IPS-15b (cell line): Measurements from ENCODE around the gene POLH.
"Not testable (repeated sequence)": the region's sequence is repeated elsewhere in the genome, so short reads cannot be mapped to it uniquely, and the experiment has no call there.

Experiments used
- H3K27me3 ChIP-seq: one replicate; pipeline ENCODE4 v1.6.1; 2013; ENCODE audit warnings: low read length; ENCODE audit not compliant: control insufficient read depth, insufficient read depth
- H3K36me3 ChIP-seq: one replicate; pipeline ENCODE4 v1.6.1; 2013; ENCODE audit warnings: low read length; ENCODE audit not compliant: control insufficient read depth, insufficient read depth
- H3K4me1 ChIP-seq: one replicate; pipeline ENCODE4 v1.6.1; 2013; ENCODE audit warnings: mild to moderate bottlenecking, low read length; ENCODE audit not compliant: control insufficient read depth, insufficient read depth
- H3K4me3 ChIP-seq: one replicate; pipeline ENCODE4 v1.5.1; 2013; ENCODE audit warnings: low read depth, low read length
- H3K9ac ChIP-seq: one replicate; pipeline ENCODE4 v1.6.1; 2013; ENCODE audit warnings: low read depth, mild to moderate bottlenecking, low read length
- H3K9me3 ChIP-seq: one replicate; pipeline ENCODE4 v1.6.1; 2013; ENCODE audit warnings: mild to moderate bottlenecking, low read length; ENCODE audit not compliant: control insufficient read depth, insufficient read depth

POLH gene

DNA sequence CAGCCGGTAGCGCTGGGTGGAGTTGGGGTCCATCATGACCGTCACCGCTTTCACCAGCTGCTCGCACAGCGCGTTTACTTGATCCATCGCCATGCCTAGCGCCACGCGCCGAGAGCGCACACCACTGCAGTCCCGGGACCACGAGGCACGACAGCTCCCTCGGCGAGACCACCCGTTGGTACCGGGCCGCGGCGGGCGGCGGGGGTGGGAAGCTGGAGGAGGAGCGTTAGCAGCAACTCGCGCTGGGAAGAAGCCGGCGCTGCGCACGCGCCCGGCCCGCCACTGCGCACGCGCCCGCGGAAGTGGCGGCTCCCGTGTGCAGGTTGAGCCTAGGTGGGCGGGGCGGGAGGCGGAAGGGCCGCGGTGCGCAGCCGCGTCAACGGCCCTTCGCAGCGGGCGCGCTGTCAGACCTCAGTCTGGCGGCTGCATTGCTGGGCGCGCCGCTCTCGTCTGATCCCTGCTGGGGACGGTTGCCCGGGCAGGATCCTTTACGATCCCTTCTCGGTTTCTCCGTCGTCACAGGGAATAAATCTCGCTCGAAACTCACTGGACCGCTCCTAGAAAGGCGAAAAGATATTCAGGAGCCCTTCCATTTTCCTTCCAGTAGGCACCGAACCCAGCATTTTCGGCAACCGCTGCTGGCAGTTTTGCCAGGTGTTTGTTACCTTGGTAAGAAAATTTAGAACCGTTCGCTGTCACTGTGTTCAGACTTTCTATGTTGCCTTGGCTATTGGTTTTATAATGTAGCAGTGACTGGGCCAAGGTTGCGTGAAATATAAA is at the start of gene POLH, which contains the start of gene XPO5:
Gene POLH (plus strand): TSS at position 414 of the 780 bp plus-strand sequence. CDS start 6,135 bp downstream, outside the sequence.
Gene XPO5 (minus strand): TSS at position 267 of the 780 bp plus-strand sequence. CDS start 174 bp downstream, at position 93.
- Histone ChIP-seq H3K27me3 (no peaks in the 10 kb centered on the region), H3K9ac (peak within 1 kb of the TSS; percentile 83), H3K4me1 (peaks cover 4% of the 10 kb centered on the region), H3K36me3 (peaks cover 16% of the 10 kb centered on the region), H3K4me3 (peak within 1 kb of the TSS; percentile 98), H3K9me3 (no peaks in the 10 kb centered on the region)

DNA sequence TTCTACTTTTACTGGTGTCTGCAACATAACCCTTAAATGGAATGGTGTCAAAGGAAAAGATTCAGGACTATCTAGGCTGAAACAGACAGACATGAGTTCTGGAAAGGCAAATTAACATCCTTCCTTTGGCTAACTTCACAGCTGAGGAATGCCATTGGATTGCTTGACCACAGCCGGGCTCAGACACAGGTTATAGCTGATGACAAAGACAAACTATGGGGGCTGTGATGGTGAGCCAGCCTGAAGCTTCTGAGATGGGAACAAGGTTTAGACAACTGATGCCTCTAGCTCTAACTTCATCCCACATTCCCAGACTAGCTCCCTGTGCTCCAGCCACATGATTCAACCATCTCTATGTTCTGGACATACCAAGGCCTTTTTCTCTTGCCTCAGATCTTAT is 43.8 kb upstream of the POLH start:
- Histone ChIP-seq H3K4me3 (no peak overlapping the region), H3K27me3 (no peaks in the 10 kb centered on the region), H3K36me3 (peaks cover 20% of the 10 kb centered on the region), H3K9ac (no peak overlapping the region), H3K4me1 (no peaks in the 10 kb centered on the region), H3K9me3 (no peaks in the 10 kb centered on the region)

DNA sequence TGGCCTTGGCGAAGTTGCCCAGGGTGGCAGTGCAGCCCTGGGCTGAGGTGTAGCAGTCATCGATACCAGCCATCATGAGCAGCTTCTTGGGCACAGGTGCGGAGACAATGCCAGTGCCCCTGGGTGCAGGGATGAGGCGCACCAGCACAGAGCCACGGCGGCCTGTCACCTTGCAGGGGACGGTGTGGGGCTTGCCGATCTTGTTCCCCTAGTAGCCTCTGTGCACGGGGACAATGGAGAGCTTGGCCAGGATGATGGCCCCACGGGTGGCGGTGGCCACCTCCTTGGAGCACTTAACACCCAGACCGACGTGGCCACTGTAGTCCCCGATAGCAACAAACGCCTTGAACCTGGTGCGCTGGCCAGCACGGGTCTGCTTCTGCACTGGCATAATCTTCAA is 37.0 kb upstream of the POLH start:
- not testable (repeated sequence) for H3K9ac ChIP-seq, H3K27me3 ChIP-seq, H3K36me3 ChIP-seq, H3K4me3 ChIP-seq, H3K4me1 ChIP-seq, H3K9me3 ChIP-seq

DNA sequence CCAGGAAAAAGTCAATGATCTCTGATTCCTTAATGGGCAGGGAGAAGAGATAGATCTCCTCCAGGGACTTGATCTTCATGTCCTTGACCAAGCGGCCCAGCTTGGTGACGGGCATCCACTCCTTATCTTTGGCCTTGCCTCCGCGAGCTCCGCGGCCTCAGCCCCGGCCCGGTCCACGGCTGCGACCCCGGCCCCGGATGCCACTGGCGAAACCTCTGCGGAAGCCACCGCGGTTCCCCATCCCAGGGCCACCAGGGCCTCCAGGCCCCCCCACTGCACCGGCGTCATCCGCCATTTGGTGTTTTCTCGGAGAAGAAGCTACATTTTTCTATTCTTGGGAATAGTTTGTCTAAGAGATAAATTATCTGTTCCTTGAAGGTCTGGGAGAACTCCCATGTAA is 36.6 kb upstream of the POLH start:
- not testable (repeated sequence) for H3K9me3 ChIP-seq, H3K4me3 ChIP-seq, H3K9ac ChIP-seq, H3K27me3 ChIP-seq, H3K36me3 ChIP-seq, H3K4me1 ChIP-seq

DNA sequence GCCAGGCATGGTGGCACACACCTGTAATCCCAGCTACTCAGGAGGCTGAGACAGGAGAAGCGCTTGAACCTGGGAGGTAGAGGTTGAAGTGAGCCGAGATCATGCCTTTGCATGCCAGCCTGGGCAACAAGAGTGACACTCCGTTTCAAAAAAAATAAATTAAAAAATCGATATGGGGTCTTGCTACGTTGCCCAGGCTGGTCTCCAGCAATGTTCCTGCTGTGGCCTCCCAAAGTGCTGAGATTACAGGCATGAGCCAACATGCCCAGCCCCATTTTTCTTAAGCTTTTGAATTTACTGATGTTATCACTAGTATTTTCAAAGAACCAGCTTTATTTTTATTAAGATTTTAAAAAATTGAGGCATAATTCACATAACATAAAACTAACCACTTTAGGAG is 35.5 kb upstream of the POLH start:
- H3K4me1 ChIP-seq: no peaks in the 10 kb centered on the region
- H3K9ac ChIP-seq: no peak overlapping the region
- H3K9me3 ChIP-seq: no peaks in the 10 kb centered on the region
- H3K27me3 ChIP-seq: no peaks in the 10 kb centered on the region
- H3K4me3 ChIP-seq: no peak overlapping the region
- H3K36me3 ChIP-seq: peaks cover 16% of the 10 kb centered on the region

DNA sequence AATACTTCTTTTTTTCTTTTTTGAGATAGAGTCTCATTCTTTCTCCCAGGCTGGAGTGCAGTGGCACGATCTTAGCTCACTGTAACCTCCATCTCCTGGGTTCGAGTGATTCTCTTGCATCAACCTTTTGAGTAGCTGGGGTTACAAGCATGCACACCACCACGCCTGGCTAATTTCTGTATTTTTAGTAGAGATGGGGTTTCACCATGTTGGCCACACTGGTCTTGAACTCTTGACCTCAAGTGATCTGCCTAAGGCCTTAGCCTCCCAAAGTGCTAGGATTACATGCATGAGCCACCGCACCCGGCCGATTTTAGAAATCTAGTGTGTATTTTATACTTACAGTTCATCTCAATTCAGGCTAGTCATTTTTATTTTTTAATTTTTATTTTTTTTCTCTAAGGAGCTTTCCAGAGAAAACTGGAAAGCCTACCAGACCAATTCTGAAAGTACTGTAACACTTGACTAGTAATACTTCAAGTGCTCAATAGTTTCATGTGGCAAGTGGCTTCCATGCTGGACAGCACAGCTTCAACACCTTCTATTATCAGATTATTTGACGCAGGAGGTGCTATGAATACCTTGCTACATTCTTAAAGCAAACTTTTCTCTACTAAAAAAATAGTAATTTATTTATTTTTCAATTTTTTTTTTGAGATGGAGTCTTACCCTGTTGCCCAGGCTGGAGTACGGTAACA is 34.1 kb upstream of the POLH start:
- no peaks in the 10 kb centered on the region for H3K4me1 ChIP-seq
- H3K36me3 ChIP-seq: peaks cover 19% of the 10 kb centered on the region
- no peak overlapping the region for H3K9ac ChIP-seq
- no peaks in the 10 kb centered on the region for H3K9me3 ChIP-seq
- no peak overlapping the region for H3K4me3 ChIP-seq
- H3K27me3 ChIP-seq: no peaks in the 10 kb centered on the region

DNA sequence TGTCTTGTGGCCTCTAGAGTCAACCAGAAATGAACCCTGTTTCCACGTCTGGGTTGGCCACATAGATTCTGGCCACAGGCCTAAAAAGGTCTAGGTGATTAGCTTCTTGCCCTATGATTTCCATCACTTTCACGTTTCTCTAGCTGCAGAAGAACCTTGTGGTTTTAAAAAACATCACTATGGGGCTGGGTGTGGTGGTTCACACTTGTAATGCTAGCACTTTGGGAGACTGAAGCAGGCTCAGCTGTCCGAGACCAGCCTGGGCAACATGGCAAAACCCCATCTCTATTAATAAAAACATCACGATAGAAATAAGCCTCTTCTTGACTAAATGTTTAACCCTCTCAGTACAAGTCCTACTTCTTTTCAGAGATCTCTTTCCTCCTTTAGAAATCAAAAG is 31.5 kb upstream of the POLH start:
- H3K9me3 ChIP-seq: no peaks in the 10 kb centered on the region
- H3K36me3 ChIP-seq: peaks cover 27% of the 10 kb centered on the region
- no peaks in the 10 kb centered on the region for H3K4me1 ChIP-seq
- H3K9ac ChIP-seq: no peak overlapping the region
- H3K27me3 ChIP-seq: no peaks in the 10 kb centered on the region
- H3K4me3 ChIP-seq: no peak overlapping the region

DNA sequence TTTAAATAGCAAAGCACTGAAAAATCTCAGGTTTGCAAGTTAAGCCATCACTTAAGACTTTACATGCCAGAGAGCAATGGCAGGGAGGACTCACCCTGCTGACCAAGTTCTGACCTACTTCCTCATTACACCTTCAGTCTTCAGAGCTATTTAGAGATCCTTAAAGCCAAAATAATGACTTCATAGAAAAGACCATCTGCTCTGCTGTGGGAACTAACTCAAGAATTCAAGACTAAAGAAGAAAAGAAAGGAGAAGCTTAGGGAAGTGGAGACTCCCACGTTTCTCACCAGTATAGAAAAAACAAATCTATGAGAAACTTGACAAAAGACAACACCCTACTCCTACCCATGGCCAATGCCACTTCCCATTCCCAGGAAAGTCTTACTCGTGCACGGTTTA is 28.8 kb upstream of the POLH start:
- no peaks in the 10 kb centered on the region for H3K4me1 ChIP-seq
- H3K27me3 ChIP-seq: no peaks in the 10 kb centered on the region
- H3K4me3 ChIP-seq: no peak overlapping the region
- no peak overlapping the region for H3K9ac ChIP-seq
- H3K9me3 ChIP-seq: no peaks in the 10 kb centered on the region
- H3K36me3 ChIP-seq: peaks cover 36% of the 10 kb centered on the region

DNA sequence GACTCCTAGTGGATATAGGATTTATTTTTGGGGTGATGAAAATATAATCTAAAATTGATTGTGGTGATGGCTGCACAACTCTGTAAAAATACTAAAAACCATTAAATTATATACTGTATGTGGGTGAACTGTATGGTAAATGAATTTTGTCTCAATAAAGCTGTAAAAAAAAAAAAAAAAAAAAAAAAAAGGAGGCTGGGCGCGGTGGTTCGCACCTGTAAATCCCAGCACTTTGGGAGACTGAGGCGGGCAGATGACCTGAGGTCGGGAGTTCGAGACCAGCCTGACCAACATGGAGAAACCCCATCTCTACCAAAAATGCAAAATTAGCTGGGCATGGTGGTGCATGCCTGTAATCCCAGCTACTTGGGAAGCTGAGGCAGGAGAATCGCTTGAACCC is 18.4 kb upstream of the POLH start:
- not testable (repeated sequence) for H3K9me3 ChIP-seq, H3K9ac ChIP-seq, H3K27me3 ChIP-seq, H3K4me1 ChIP-seq, H3K4me3 ChIP-seq
- H3K36me3 ChIP-seq: peaks cover 57% of the 10 kb centered on the region

DNA sequence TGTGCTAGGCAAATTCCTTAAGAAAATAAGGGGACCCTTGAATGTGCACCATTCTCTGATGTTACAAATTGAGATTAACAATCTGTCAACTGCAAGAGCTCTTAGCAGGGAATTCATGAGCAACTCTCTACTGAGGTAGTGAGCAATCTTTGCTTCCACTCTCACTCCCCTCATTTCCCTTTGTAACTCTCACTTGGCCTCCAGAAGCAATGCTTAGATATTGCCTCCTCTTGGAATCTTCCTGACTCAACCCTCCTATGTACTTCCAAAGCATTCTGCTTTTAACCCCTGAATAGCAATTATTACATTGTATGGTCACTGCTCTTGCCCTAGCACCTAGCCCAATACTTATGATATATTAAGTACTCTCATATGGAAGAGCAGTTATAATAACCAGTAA is 16.7 kb upstream of the POLH start:
- H3K36me3 ChIP-seq: peaks cover 49% of the 10 kb centered on the region
- no peaks in the 10 kb centered on the region for H3K4me1 ChIP-seq
- H3K9ac ChIP-seq: no peak overlapping the region
- no peak overlapping the region for H3K4me3 ChIP-seq
- no peaks in the 10 kb centered on the region for H3K27me3 ChIP-seq
- H3K9me3 ChIP-seq: no peaks in the 10 kb centered on the region

DNA sequence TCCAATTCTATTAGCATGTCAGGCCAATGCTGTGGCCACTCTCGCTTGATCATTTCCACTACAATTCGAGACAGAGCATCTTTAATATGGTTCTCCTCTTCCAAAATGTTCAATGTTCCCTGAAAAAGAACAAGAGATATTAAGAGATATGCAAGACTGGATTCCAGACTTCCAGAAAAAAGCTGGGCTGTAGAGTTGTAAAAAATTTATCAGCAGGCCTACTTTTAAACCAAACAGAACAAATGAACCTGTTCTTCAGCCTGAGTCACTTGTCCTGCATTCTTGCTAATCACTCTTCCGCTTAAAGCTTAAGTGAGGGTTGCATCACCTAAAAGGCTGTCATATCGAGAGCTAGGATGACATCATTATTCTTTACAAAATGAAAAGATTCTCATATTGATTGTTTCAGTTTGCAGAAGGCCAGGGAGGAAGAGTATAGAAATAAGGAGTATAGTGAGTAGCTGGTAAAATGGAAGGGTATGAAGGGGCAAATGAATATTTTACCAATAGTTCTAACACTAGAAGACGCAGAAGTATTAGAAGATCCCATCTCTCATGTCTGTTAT is 5.0 kb upstream of the POLH start:
- Histone ChIP-seq H3K9ac (no peak overlapping the region), H3K27me3 (no peaks in the 10 kb centered on the region), H3K4me3 (no peak overlapping the region), H3K4me1 (peaks cover 4% of the 10 kb centered on the region), H3K9me3 (no peaks in the 10 kb centered on the region), H3K36me3 (peaks cover 47% of the 10 kb centered on the region)

DNA sequence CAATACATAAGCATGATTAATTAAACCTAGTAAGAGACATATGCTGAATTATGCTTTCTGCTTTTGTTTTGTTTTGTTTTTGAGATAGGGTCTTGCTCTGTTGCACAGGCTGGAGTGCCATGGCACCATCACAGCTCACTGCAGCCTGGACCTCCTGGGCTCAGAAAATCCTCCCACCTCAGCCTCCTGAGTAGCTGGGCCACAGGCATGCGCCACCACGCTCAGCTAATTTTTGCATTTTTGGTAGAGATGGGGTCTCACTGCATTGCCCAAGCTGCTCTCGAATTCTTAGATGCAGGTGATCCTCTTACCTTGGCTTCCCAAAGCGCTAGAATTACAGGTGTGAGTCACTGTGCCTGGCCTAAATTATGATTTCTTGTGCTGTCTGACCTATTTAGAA is 4.0 kb upstream of the POLH start:
- no peak overlapping the region for H3K9ac ChIP-seq
- H3K4me1 ChIP-seq: peaks cover 4% of the 10 kb centered on the region
- H3K9me3 ChIP-seq: no peaks in the 10 kb centered on the region
- H3K36me3 ChIP-seq: peaks cover 38% of the 10 kb centered on the region
- no peak overlapping the region for H3K4me3 ChIP-seq
- no peaks in the 10 kb centered on the region for H3K27me3 ChIP-seq
